Measurements from ENCODE around the gene STRN3.
"Not testable (repeated sequence)": the region's sequence is repeated elsewhere in the genome, so short reads cannot be mapped to it uniquely, and the experiment has no call there.

STRN3 gene

DNA sequence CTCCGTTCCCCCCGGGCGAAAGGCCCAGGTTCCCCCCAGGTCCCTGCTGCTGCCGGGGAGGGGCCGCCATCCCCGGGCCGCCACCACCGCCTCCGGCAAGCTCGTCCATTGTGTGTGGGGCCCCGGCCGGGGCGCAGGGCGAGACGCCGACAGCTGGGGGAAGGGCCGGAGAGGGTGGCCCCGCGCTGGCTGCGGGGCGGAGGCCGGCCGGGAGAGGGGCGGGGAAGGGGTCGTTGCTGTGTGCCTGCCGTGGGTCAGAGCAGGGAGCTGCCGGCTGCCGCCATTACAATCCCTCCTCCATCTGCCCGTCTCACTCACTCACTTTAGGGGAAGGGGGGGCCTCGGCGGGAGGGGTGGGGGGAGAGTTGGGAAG, at the start of gene STRN3:
TSS of gene STRN3 (minus strand) at position 303 of the 373 bp plus-strand sequence. CDS start at position 109, 194 bp downstream.
- H3K4me1 ChIP-seq (ENCODE audit: control insufficient read depth, insufficient read depth, low read length), result peaks cover 9% of the 10 kb centered on the region
- no peaks in the 10 kb centered on the region for H3K27me3 ChIP-seq (ENCODE audit: control insufficient read depth, insufficient read depth, low read length)
- peak within 1 kb of the TSS; percentile 88 for H3K9ac ChIP-seq (ENCODE audit: low read depth, low read length)
- no peaks in the 10 kb centered on the region for H3K9me3 ChIP-seq (ENCODE audit: control insufficient read depth, insufficient read depth, low read length)
- H3K4me3 ChIP-seq (ENCODE audit: low read depth, low read length), result peak within 1 kb of the TSS; percentile 93
- no peaks in the 10 kb centered on the region for H3K36me3 ChIP-seq (ENCODE audit: control insufficient read depth, insufficient read depth, low read length)

DNA sequence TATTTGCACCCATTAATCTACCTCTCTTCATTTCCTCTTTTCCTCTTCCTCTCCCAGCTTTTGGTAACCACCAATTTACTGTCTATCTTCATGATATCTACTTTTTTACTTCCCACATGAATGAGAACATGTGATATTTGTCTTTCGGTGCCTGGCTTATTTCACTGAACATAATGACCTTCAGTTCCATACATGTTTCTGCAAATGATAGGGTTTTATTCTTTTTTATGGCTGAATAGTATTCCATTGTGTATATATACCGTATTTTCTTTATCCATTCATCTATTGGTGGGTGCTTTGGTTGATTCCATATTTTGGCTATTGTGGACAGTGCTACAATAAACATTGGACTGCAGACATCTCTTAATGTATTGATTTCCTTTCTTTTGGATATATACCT, 49.0 kb upstream of the STRN3 start:
- no peak overlapping the region for H3K4me3 ChIP-seq (ENCODE audit: low read depth, low read length)
- no peaks in the 10 kb centered on the region for H3K27me3 ChIP-seq (ENCODE audit: control insufficient read depth, insufficient read depth, low read length)
- H3K36me3 ChIP-seq (ENCODE audit: control insufficient read depth, insufficient read depth, low read length), result no peaks in the 10 kb centered on the region
- H3K4me1 ChIP-seq (ENCODE audit: control insufficient read depth, insufficient read depth, low read length), result no peaks in the 10 kb centered on the region
- H3K9me3 ChIP-seq (ENCODE audit: control insufficient read depth, insufficient read depth, low read length), result no peaks in the 10 kb centered on the region
- no peak overlapping the region for H3K9ac ChIP-seq (ENCODE audit: low read depth, low read length)

GRCh38 chr14:31071151-31071550, 45.0 kb upstream of the STRN3 start:
- Histone ChIP-seq H3K9ac (ENCODE audit: low read depth, low read length) (no peak overlapping the region), H3K36me3 (ENCODE audit: control insufficient read depth, insufficient read depth, low read length) (no peaks in the 10 kb centered on the region), H3K9me3 (ENCODE audit: control insufficient read depth, insufficient read depth, low read length) (no peaks in the 10 kb centered on the region), H3K4me1 (ENCODE audit: control insufficient read depth, insufficient read depth, low read length) (no peaks in the 10 kb centered on the region), H3K4me3 (ENCODE audit: low read depth, low read length) (no peak overlapping the region), H3K27me3 (ENCODE audit: control insufficient read depth, insufficient read depth, low read length) (no peaks in the 10 kb centered on the region)

DNA sequence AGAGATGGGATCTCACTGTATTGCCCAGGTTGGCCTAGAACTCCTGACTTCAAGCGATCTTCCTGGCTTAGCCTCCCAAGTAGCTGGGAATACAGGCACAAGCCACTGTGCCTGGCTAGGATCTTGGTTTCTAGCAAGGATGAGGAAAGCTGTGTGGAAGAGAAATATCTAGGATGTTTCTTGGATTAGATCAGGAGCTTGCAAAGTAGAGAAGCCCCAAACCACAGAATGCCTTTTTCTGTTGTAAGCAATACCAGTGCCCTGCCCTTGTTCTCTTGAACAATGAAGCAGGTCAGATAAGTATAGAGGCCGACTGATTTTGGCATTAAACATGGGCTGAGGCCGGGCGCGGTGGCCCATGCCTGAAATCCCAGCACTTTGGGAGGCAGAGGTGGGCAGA, 44.3 kb upstream of the STRN3 start:
- Histone ChIP-seq H3K36me3 (ENCODE audit: control insufficient read depth, insufficient read depth, low read length) (no peaks in the 10 kb centered on the region), H3K4me1 (ENCODE audit: control insufficient read depth, insufficient read depth, low read length) (no peaks in the 10 kb centered on the region), H3K27me3 (ENCODE audit: control insufficient read depth, insufficient read depth, low read length) (no peaks in the 10 kb centered on the region), H3K9ac (ENCODE audit: low read depth, low read length) (no peak overlapping the region), H3K9me3 (ENCODE audit: control insufficient read depth, insufficient read depth, low read length) (no peaks in the 10 kb centered on the region), H3K4me3 (ENCODE audit: low read depth, low read length) (no peak overlapping the region)

GRCh38 chr14:31069343-31069742, 43.2 kb upstream of the STRN3 start:
- H3K9me3 ChIP-seq (ENCODE audit: control insufficient read depth, insufficient read depth, low read length), result no peaks in the 10 kb centered on the region
- no peak overlapping the region for H3K9ac ChIP-seq (ENCODE audit: low read depth, low read length)
- no peaks in the 10 kb centered on the region for H3K4me1 ChIP-seq (ENCODE audit: control insufficient read depth, insufficient read depth, low read length)

GRCh38 chr14:31068235-31068634, 42.1 kb upstream of the STRN3 start:
- Histone ChIP-seq H3K9me3 (ENCODE audit: control insufficient read depth, insufficient read depth, low read length) (no peaks in the 10 kb centered on the region), H3K27me3 (ENCODE audit: control insufficient read depth, insufficient read depth, low read length) (no peaks in the 10 kb centered on the region), H3K9ac (ENCODE audit: low read depth, low read length) (no peak overlapping the region), H3K36me3 (ENCODE audit: control insufficient read depth, insufficient read depth, low read length) (no peaks in the 10 kb centered on the region), H3K4me1 (ENCODE audit: control insufficient read depth, insufficient read depth, low read length) (no peaks in the 10 kb centered on the region), H3K4me3 (ENCODE audit: low read depth, low read length) (no peak overlapping the region)

More at GRCh38 chr14:31069343-31069742, 43.2 kb upstream of the STRN3 start:
- Histone ChIP-seq H3K27me3 (ENCODE audit: control insufficient read depth, insufficient read depth, low read length) (no peaks in the 10 kb centered on the region), H3K36me3 (ENCODE audit: control insufficient read depth, insufficient read depth, low read length) (no peaks in the 10 kb centered on the region), H3K4me3 (ENCODE audit: low read depth, low read length) (no peak overlapping the region)

- not testable (repeated sequence) for H3K9ac ChIP-seq (ENCODE audit: low read depth, low read length); H3K36me3 ChIP-seq (ENCODE audit: control insufficient read depth, insufficient read depth, low read length); H3K4me3 ChIP-seq (ENCODE audit: low read depth, low read length); H3K27me3 ChIP-seq (ENCODE audit: control insufficient read depth, insufficient read depth, low read length); H3K9me3 ChIP-seq (ENCODE audit: control insufficient read depth, insufficient read depth, low read length)
- H3K4me1 ChIP-seq (ENCODE audit: control insufficient read depth, insufficient read depth, low read length), result peaks cover 12% of the 10 kb centered on the region
Observed at GRCh38 chr14:31062908-31063307, 36.7 kb upstream of the STRN3 start.

- H3K4me1 ChIP-seq (ENCODE audit: control insufficient read depth, insufficient read depth, low read length), result peaks cover 12% of the 10 kb centered on the region
- H3K9me3 ChIP-seq (ENCODE audit: control insufficient read depth, insufficient read depth, low read length), result no peaks in the 10 kb centered on the region
- H3K4me3 ChIP-seq (ENCODE audit: low read depth, low read length), result no peak overlapping the region
- no peaks in the 10 kb centered on the region for H3K36me3 ChIP-seq (ENCODE audit: control insufficient read depth, insufficient read depth, low read length)
- no peak overlapping the region for H3K9ac ChIP-seq (ENCODE audit: low read depth, low read length)
- H3K27me3 ChIP-seq (ENCODE audit: control insufficient read depth, insufficient read depth, low read length), result no peaks in the 10 kb centered on the region
Observed at GRCh38 chr14:31060253-31060875, 34.2 kb upstream of the STRN3 start.

DNA sequence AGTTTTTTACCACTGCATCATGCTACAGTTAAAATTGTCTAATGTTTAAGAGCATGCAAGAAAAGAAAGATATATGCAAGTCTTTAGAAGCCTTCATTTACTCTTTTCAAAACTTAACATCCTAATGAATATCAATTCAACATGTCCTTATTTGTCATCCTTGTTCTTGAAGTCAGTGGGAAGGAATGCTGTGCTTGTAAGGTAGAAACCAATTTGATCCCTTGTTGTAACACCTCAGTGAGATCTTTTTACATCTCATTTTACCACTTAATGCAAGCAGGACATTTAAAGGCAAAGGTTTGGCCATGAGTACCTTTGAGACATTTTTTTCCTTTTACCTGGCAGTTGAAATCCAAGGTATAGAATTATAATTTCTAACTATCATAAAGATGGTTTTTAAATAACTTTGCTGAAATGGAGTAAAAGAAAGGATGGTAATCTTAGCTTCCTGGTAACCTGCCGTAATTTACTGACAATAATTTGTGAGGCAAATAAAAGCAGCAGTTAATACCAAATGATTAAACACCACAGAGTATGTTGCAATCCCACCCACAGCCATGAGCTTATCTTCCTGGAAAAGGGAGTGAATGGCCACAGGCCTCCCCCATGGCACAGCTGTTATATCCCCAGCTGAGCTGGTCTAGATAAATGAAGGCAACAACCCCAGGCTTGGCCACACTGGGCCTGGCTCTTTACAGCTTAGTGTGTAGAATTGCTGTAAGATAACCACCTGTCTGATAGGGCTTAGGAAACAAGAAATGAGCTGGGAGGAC, 33.2 kb upstream of the STRN3 start:
- H3K9me3 ChIP-seq (ENCODE audit: control insufficient read depth, insufficient read depth, low read length), result no peaks in the 10 kb centered on the region
- no peaks in the 10 kb centered on the region for H3K27me3 ChIP-seq (ENCODE audit: control insufficient read depth, insufficient read depth, low read length)
- no peaks in the 10 kb centered on the region for H3K36me3 ChIP-seq (ENCODE audit: control insufficient read depth, insufficient read depth, low read length)
- H3K4me3 ChIP-seq (ENCODE audit: low read depth, low read length), result no peak overlapping the region
- H3K9ac ChIP-seq (ENCODE audit: low read depth, low read length), result no peak overlapping the region
- peaks cover 12% of the 10 kb centered on the region for H3K4me1 ChIP-seq (ENCODE audit: control insufficient read depth, insufficient read depth, low read length)

DNA sequence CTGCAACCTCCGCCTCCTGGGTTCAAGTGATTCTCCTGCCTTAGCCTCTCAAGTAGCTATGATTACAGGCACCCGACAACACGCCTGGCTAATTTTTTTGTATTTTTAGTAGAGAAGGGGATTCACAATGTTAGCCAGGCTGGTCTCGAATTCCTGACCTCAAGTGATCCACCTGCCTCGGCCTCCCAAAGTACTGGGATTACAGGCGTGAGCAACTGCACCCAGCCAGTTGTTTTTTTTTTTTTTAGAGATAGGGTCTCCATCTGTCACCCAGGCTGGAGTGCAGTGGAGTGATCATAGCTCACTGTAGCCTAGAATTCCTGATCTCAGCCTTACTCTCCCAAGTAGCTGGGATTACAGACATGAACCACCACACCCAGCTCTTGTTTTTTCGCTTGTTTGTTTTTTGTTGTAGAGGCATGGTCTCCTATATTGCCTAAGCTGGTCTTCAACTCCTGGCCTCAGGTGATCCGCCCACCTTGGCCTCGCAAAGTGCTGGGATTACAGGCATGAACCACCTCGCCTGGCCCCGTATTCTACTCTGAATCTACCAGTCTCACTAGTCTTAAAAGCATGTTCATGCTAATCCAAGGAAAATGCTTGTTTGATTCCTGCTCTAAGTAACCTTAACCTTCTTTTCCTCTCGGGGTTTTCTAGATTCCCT, 31.7 kb upstream of the STRN3 start:
- no peak overlapping the region for H3K4me3 ChIP-seq (ENCODE audit: low read depth, low read length)
- no peaks in the 10 kb centered on the region for H3K27me3 ChIP-seq (ENCODE audit: control insufficient read depth, insufficient read depth, low read length)
- H3K4me1 ChIP-seq (ENCODE audit: control insufficient read depth, insufficient read depth, low read length), result peaks cover 12% of the 10 kb centered on the region
- no peaks in the 10 kb centered on the region for H3K36me3 ChIP-seq (ENCODE audit: control insufficient read depth, insufficient read depth, low read length)
- no peaks in the 10 kb centered on the region for H3K9me3 ChIP-seq (ENCODE audit: control insufficient read depth, insufficient read depth, low read length)
- H3K9ac ChIP-seq (ENCODE audit: low read depth, low read length), result no peak overlapping the region

- H3K27me3 ChIP-seq (ENCODE audit: control insufficient read depth, insufficient read depth, low read length), result no peaks in the 10 kb centered on the region
- H3K9me3 ChIP-seq (ENCODE audit: control insufficient read depth, insufficient read depth, low read length), result no peaks in the 10 kb centered on the region
- no peak overlapping the region for H3K4me3 ChIP-seq (ENCODE audit: low read depth, low read length)
- H3K36me3 ChIP-seq (ENCODE audit: control insufficient read depth, insufficient read depth, low read length), result no peaks in the 10 kb centered on the region
- H3K4me1 ChIP-seq (ENCODE audit: control insufficient read depth, insufficient read depth, low read length), result peaks cover 12% of the 10 kb centered on the region
- H3K9ac ChIP-seq (ENCODE audit: low read depth, low read length), result no peak overlapping the region
Observed at GRCh38 chr14:31057035-31057434, 30.9 kb upstream of the STRN3 start.

All from iPS-15b (cell line).